HUES48 (cell line): ENCODE results near the gene SP9.

Experiments
- H3K27ac ChIP-seq: one replicate; pipeline ENCODE4 v1.7.0; 2013; ENCODE audit warnings: low read depth, low read length, inconsistent platforms
- H3K27me3 ChIP-seq: 2 replicates; pipeline ENCODE4 v1.6.1; 2013; ENCODE audit warnings: mild to moderate bottlenecking, low read length; ENCODE audit not compliant: control insufficient read depth, insufficient read depth
- H3K36me3 ChIP-seq: 2 replicates; pipeline ENCODE4 v1.6.1; 2013; ENCODE audit warnings: low read length; ENCODE audit not compliant: control insufficient read depth, insufficient read depth
- H3K4me1 ChIP-seq: 2 replicates; pipeline ENCODE4 v1.6.1; 2013; ENCODE audit warnings: mild to moderate bottlenecking, low read length; ENCODE audit not compliant: control insufficient read depth, insufficient read depth
- H3K4me3 ChIP-seq: 2 replicates; pipeline ENCODE4 v1.5.1; 2013; ENCODE audit warnings: mild to moderate bottlenecking, low read depth, low read length
- H3K9ac ChIP-seq: 2 replicates; pipeline ENCODE4 v1.6.1; 2013; ENCODE audit warnings: mild to moderate bottlenecking, low read depth, low read length, moderate library complexity
- H3K9me3 ChIP-seq: 2 replicates; pipeline ENCODE4 v1.6.1; 2013; ENCODE audit warnings: low read length; ENCODE audit not compliant: control insufficient read depth, insufficient read depth

The SP9 gene

GRCh38 chr2:174341293-174341994 lies 6.7 kb downstream of the SP9 start:
- no peaks in the 10 kb centered on the region for H3K36me3 ChIP-seq
- no peaks in the 10 kb centered on the region for H3K9me3 ChIP-seq
- H3K9ac ChIP-seq, result no peak overlapping the region
- H3K27ac ChIP-seq, result no peak overlapping the region
- H3K4me1 ChIP-seq, result peaks cover 74% of the 10 kb centered on the region
- H3K27me3 ChIP-seq, result peaks cover 94% of the 10 kb centered on the region
- peak overlapping the region; percentile 59 for H3K4me3 ChIP-seq

GRCh38 chr2:174341995-174342685 lies 7.4 kb downstream of the SP9 start:
- Histone ChIP-seq H3K27ac (no peak overlapping the region), H3K9ac (no peak overlapping the region), H3K9me3 (no peaks in the 10 kb centered on the region), H3K36me3 (no peaks in the 10 kb centered on the region), H3K27me3 (peaks cover 87% of the 10 kb centered on the region), H3K4me1 (peaks cover 79% of the 10 kb centered on the region), H3K4me3 (peak overlapping the region; percentile 59)

GRCh38 chr2:174342686-174343342 lies 8.1 kb downstream of the SP9 start:
- peaks cover 76% of the 10 kb centered on the region for H3K4me1 ChIP-seq
- H3K36me3 ChIP-seq, result no peaks in the 10 kb centered on the region
- no peak overlapping the region for H3K27ac ChIP-seq
- peak overlapping the region; percentile 59 for H3K4me3 ChIP-seq
- H3K9me3 ChIP-seq, result no peaks in the 10 kb centered on the region
- H3K27me3 ChIP-seq, result peaks cover 81% of the 10 kb centered on the region
- H3K9ac ChIP-seq, result no peak overlapping the region

GRCh38 chr2:174343343-174343622 lies 8.5 kb downstream of the SP9 start:
- Histone ChIP-seq H3K27ac (no peak overlapping the region), H3K27me3 (peaks cover 76% of the 10 kb centered on the region), H3K9ac (no peak overlapping the region), H3K4me1 (peaks cover 72% of the 10 kb centered on the region), H3K36me3 (peaks cover 4% of the 10 kb centered on the region), H3K9me3 (no peaks in the 10 kb centered on the region), H3K4me3 (peak overlapping the region; percentile 59)

GRCh38 chr2:174343623-174344455 lies 9.1 kb downstream of the SP9 start:
- Histone ChIP-seq H3K9ac (no peak overlapping the region), H3K4me3 (peak overlapping the region; percentile 59), H3K4me1 (peaks cover 67% of the 10 kb centered on the region), H3K27ac (no peak overlapping the region), H3K27me3 (peaks cover 70% of the 10 kb centered on the region), H3K36me3 (peaks cover 10% of the 10 kb centered on the region), H3K9me3 (no peaks in the 10 kb centered on the region)

GRCh38 chr2:174344716-174345461 lies 10.1 kb downstream of the SP9 start:
- H3K4me1 ChIP-seq, result peaks cover 56% of the 10 kb centered on the region
- no peak overlapping the region for H3K9ac ChIP-seq
- H3K27ac ChIP-seq, result no peak overlapping the region
- no peak overlapping the region for H3K4me3 ChIP-seq
- peaks cover 60% of the 10 kb centered on the region for H3K27me3 ChIP-seq
- H3K36me3 ChIP-seq, result peaks cover 10% of the 10 kb centered on the region
- H3K9me3 ChIP-seq, result no peaks in the 10 kb centered on the region

- H3K4me1 ChIP-seq, result peaks cover 22% of the 10 kb centered on the region
- peaks cover 8% of the 10 kb centered on the region for H3K27me3 ChIP-seq
- no peaks in the 10 kb centered on the region for H3K9me3 ChIP-seq
- no peak overlapping the region for H3K27ac ChIP-seq
- peaks cover 10% of the 10 kb centered on the region for H3K36me3 ChIP-seq
- H3K9ac ChIP-seq, result no peak overlapping the region
- H3K4me3 ChIP-seq, result no peak overlapping the region
Measured at GRCh38 chr2:174350018-174350417, 15.3 kb downstream of the SP9 start.

- Histone ChIP-seq H3K9ac (no peak overlapping the region), H3K27me3 (peaks cover 2% of the 10 kb centered on the region), H3K9me3 (no peaks in the 10 kb centered on the region), H3K4me1 (peaks cover 15% of the 10 kb centered on the region), H3K36me3 (peaks cover 10% of the 10 kb centered on the region), H3K27ac (no peak overlapping the region), H3K4me3 (no peak overlapping the region)
Measured at GRCh38 chr2:174350593-174351181, 15.9 kb downstream of the SP9 start.

- H3K27ac ChIP-seq, result no peak overlapping the region
- H3K36me3 ChIP-seq, result peaks cover 9% of the 10 kb centered on the region
- H3K4me3 ChIP-seq, result no peak overlapping the region
- H3K27me3 ChIP-seq, result no peaks in the 10 kb centered on the region
- no peaks in the 10 kb centered on the region for H3K4me1 ChIP-seq
- H3K9me3 ChIP-seq, result no peaks in the 10 kb centered on the region
- no peak overlapping the region for H3K9ac ChIP-seq
Measured at GRCh38 chr2:174353004-174353403, 18.2 kb downstream of the SP9 start.

- H3K4me1 ChIP-seq, result no peaks in the 10 kb centered on the region
- no peak overlapping the region for H3K27ac ChIP-seq
- H3K9me3 ChIP-seq, result no peaks in the 10 kb centered on the region
- no peaks in the 10 kb centered on the region for H3K27me3 ChIP-seq
- H3K4me3 ChIP-seq, result no peak overlapping the region
- no peak overlapping the region for H3K9ac ChIP-seq
- no peaks in the 10 kb centered on the region for H3K36me3 ChIP-seq
Measured at GRCh38 chr2:174356347-174356746, 21.6 kb downstream of the SP9 start.
